IMR-90 (cell line): Measurements from ENCODE around the gene TTC7B. TPM values are rescaled to one million over a fixed set of nuclear protein-coding genes. Genes with fewer than 3 reads are reported as not detected.

Source experiments
- ATAC-seq: fragments of 200-7000 bp; cut with Tn5 transposase; 2 replicates; pipeline ENCODE4 v1.9.1; 2020; ENCODE audit warnings: low read depth, mild to moderate bottlenecking, moderate library complexity
- BruUV-seq: library from RNA; stranded (reverse); fragments of 400-500 nt; replicated peaks from 2 replicates; lab custom pipeline; 2021; lab: Mats Ljungman, UMichigan
- CTCF ChIA-PET: fragments of 300-600 bp; formaldehyde crosslinking; extraction: SDS; loops from one replicate; lab custom pipeline; 2021; ENCODE audit warnings: antibody characterized with exemption; lab: Yijun Ruan, JAX
- POLR2A ChIA-PET: fragments of 300-600 bp; sonication (Branson Sonifier 250); formaldehyde crosslinking; loops from one replicate; lab custom pipeline; 2022; ENCODE audit warnings: antibody characterized with exemption; ENCODE audit not compliant: unreplicated experiment; lab: Charles Lee
- DNase-seq: peaks from one replicate; pipeline ENCODE4 v3.0.0; 2013
- H2AFZ ChIP-seq: replicated peaks from 2 replicates; pipeline ENCODE3; 2013; ENCODE audit warnings: low read length, mild to moderate bottlenecking; ENCODE audit not compliant: poor library complexity
- H2AK5ac ChIP-seq: 2 replicates; pipeline ENCODE4 v1.6.1; 2013; ENCODE audit warnings: low read depth, low read length, inconsistent platforms
- H2AK9ac ChIP-seq: replicated peaks from 2 replicates; pipeline ENCODE3; 2013; ENCODE audit warnings: mild to moderate bottlenecking, low read depth, low read length, moderate library complexity; ENCODE audit not compliant: poor library complexity
- H2BK120ac ChIP-seq: 2 replicates; pipeline ENCODE4 v1.6.1; 2013; ENCODE audit warnings: low read depth, low read length, inconsistent platforms
- H2BK15ac ChIP-seq: 3 replicates; pipeline ENCODE4 v1.6.1; 2013; ENCODE audit warnings: low read depth, low read length, inconsistent platforms
- H2BK20ac ChIP-seq: 2 replicates; pipeline ENCODE4 v1.6.1; 2013; ENCODE audit warnings: low read depth, mild to moderate bottlenecking, inconsistent platforms, low read length, moderate library complexity
- H2BK5ac ChIP-seq: 2 replicates; pipeline ENCODE4 v1.6.1; 2013; ENCODE audit warnings: mild to moderate bottlenecking, low read depth, low read length, inconsistent platforms; ENCODE audit not compliant: poor library complexity, severe bottlenecking
- H3K14ac ChIP-seq: replicated peaks from 2 replicates; pipeline ENCODE4 v1.6.1; 2013; ENCODE audit warnings: low read depth, low read length, inconsistent platforms
- H3K18ac ChIP-seq: 2 replicates; pipeline ENCODE4 v1.6.1; 2013; ENCODE audit warnings: low read depth, low read length, control low read depth
- H3K23ac ChIP-seq: 2 replicates; pipeline ENCODE4 v1.6.1; 2013; ENCODE audit warnings: low read depth, low read length, inconsistent platforms
- H3K27ac ChIP-seq: 2 replicates; pipeline ENCODE4 v1.5.1; 2013; ENCODE audit warnings: mild to moderate bottlenecking, control low read depth, low read length; ENCODE audit not compliant: insufficient read depth
- H3K27me3 ChIP-seq: 2 replicates; pipeline ENCODE4 v1.6.1; 2013; ENCODE audit warnings: low read length; ENCODE audit not compliant: control insufficient read depth, insufficient read depth
- H3K36me3 ChIP-seq: 2 replicates; pipeline ENCODE4 v1.6.1; 2013; ENCODE audit warnings: low read length, mixed read lengths; ENCODE audit not compliant: control insufficient read depth, insufficient read depth
- H3K4ac ChIP-seq: 2 replicates; pipeline ENCODE4 v1.6.1; 2013; ENCODE audit warnings: low read depth, low read length, inconsistent platforms
- H3K4me1 ChIP-seq: 2 replicates; pipeline ENCODE4 v1.6.1; 2013; ENCODE audit warnings: low read length, mixed read lengths; ENCODE audit not compliant: control insufficient read depth, insufficient read depth
- H3K4me2 ChIP-seq: 2 replicates; pipeline ENCODE4 v1.6.1; 2013; ENCODE audit warnings: low read depth, mild to moderate bottlenecking, control low read depth, low read length, moderate library complexity
- H3K4me3 ChIP-seq: 2 replicates; pipeline ENCODE4 v1.5.1; 2013; ENCODE audit warnings: low read depth, mild to moderate bottlenecking, control low read depth, low read length, moderate library complexity; ENCODE audit not compliant: insufficient read depth
- H3K56ac ChIP-seq: 2 replicates; pipeline ENCODE4 v1.6.1; 2013; ENCODE audit warnings: low read length, inconsistent platforms; ENCODE audit not compliant: insufficient read depth; ENCODE audit errors: extremely low read depth
- H3K79me1 ChIP-seq, 2 experiments: 2 replicates each; pipeline ENCODE4 v1.6.1; 2013; ENCODE audit warnings: low read length in 2 of 2, inconsistent platforms in 1 of 2, low read depth in 1 of 2
- H3K9ac ChIP-seq: 2 replicates; pipeline ENCODE4 v1.6.1; 2013; ENCODE audit warnings: low read depth, low read length, control low read depth
- H3K9me1 ChIP-seq: 2 replicates; pipeline ENCODE4 v1.6.1; 2013; ENCODE audit warnings: low read length, inconsistent platforms; ENCODE audit not compliant: insufficient read depth
- H3K9me3 ChIP-seq: 2 replicates; pipeline ENCODE4 v1.6.1; 2013; ENCODE audit warnings: low read length; ENCODE audit not compliant: control insufficient read depth, insufficient read depth
- H4K20me1 ChIP-seq: 2 replicates; pipeline ENCODE4 v1.6.1; 2013; ENCODE audit warnings: low read length, inconsistent platforms; ENCODE audit not compliant: insufficient read depth
- H4K5ac ChIP-seq: 2 replicates; pipeline ENCODE4 v1.6.1; 2013; ENCODE audit warnings: mild to moderate bottlenecking, low read depth, low read length, control low read depth
- H4K8ac ChIP-seq, 2 experiments: 2 replicates each; pipeline ENCODE4 v1.6.1; 2013; ENCODE audit warnings: low read depth in 2 of 2, low read length in 2 of 2, control low read depth in 1 of 2, inconsistent platforms in 1 of 2
- H4K91ac ChIP-seq: 2 replicates; pipeline ENCODE4 v1.6.1; 2013; ENCODE audit warnings: low read depth, low read length, inconsistent platforms; ENCODE audit not compliant: insufficient read depth
- ELK1 ChIP-seq: fragments of 150-350 bp; IDR thresholded peaks from 2 replicates; pipeline ENCODE4 v1.6.1; 2016; ENCODE audit warnings: low read depth, mild to moderate bottlenecking, low read length, moderate library complexity, borderline replicate concordance
- MAZ ChIP-seq: IDR thresholded peaks from 2 replicates; pipeline ENCODE4 v1.6.1; 2012; ENCODE audit warnings: low read depth, mild to moderate bottlenecking, low read length, improper control_type of control experiment, moderate library complexity, borderline replicate concordance
- MXI1 ChIP-seq: IDR thresholded peaks from 2 replicates; pipeline ENCODE4 v1.6.1; 2012; ENCODE audit warnings: low read depth, mild to moderate bottlenecking, low read length, moderate library complexity, borderline replicate concordance
- RAD21 ChIP-seq: IDR thresholded peaks from 2 replicates; pipeline ENCODE4 v1.6.1; 2012; ENCODE audit warnings: low read length, improper control_type of control experiment
- RCOR1 ChIP-seq: IDR thresholded peaks from 2 replicates; pipeline ENCODE4 v1.6.1; 2012; ENCODE audit warnings: mild to moderate bottlenecking, low read length, improper control_type of control experiment; ENCODE audit not compliant: insufficient replicate concordance
- SMC3 ChIP-seq: fragments of 150-350 bp; IDR thresholded peaks from 2 replicates; pipeline ENCODE4 v1.6.1; 2016; ENCODE audit warnings: low read depth, mild to moderate bottlenecking, antibody characterized with exemption, low read length, moderate library complexity
- USF2 ChIP-seq: fragments of 150-350 bp; IDR thresholded peaks from 2 replicates; pipeline ENCODE4 v1.6.1; 2017; ENCODE audit warnings: mild to moderate bottlenecking, antibody characterized with exemption, low read length, low read depth
- WGBS, 2 experiments: methylation state at CpG; one replicate each; pipeline versions ENCODE4 v1.1.5 to v1.1.7; 2013; ENCODE audit warnings: missing lambda C conversion rate in 2 of 2; ENCODE audit not compliant: insufficient read length in 1 of 2; ENCODE audit errors: extremely low coverage in 2 of 2; 5-methylcytosine and 5-hydroxymethylcytosine counted together
- dilution Hi-C: fragments of 300-500 bp; cut with HindIII; formaldehyde crosslinking; loops from one replicate; pipeline ENCODE4 v1.14.3; 2018; ENCODE audit warnings: low sequenced_read_pairs; ENCODE audit not compliant: unreplicated experiment
- in situ Hi-C: fragments of 300-500 bp; cut with MboI; formaldehyde crosslinking; loops from 3 replicates; pipeline ENCODE4 v1.14.3; 2019; ENCODE audit warnings: low sequenced_read_pairs, inconsistent platforms, mixed read lengths
- intact Hi-C: fragments of 100-400 bp; cut with micrococcal nuclease; formaldehyde crosslinking; loops from 2 replicates; pipeline ENCODE4 v1.10.0; 2022
- polyA plus RNA-seq, 3 experiments: library from polyadenylated mRNA; depleted of rRNA; stranded (reverse); fragments of >200 nt; gene quantifications; 2 replicates each; pipeline ENCODE4 v1.2.3, GENCODE V29; 2012; ENCODE audit warnings: low replicate concordance in 1 of 3
- total RNA-seq: library from RNA; depleted of rRNA; stranded (reverse); fragments of >200 nt; gene quantifications from 2 replicates; pipeline ENCODE4 v1.2.3, GENCODE V29; 2012
- TF ChIP-seq, protein P1 (sequence below): conservative IDR thresholded peaks from 2 replicates; pipeline ENCODE4 v1.5.1; 2012; ENCODE audit warnings: mild to moderate bottlenecking, low read depth, low read length, improper control_type of control experiment

TTC7B gene
- total and polyA plus RNA-seq, 2 of the 4 experiments (the other 2 are of a cell fraction) = 18.1 to 35.3 TPM

GRCh38 chr14:90575781-90576180, 240.4 kb downstream of the TTC7B start:
- intact Hi-C loops (no loop called here), dilution Hi-C loops (no loop called here), in situ Hi-C loops (no loop called here)
- no peak for TF ChIP-seq RAD21
- no peak for TF ChIP-seq RCOR1
- no peak for TF ChIP-seq SMC3
- no peak for TF ChIP-seq MAZ
- TF ChIP-seq ELK1 = no peak
- TF ChIP-seq, protein P1, sequence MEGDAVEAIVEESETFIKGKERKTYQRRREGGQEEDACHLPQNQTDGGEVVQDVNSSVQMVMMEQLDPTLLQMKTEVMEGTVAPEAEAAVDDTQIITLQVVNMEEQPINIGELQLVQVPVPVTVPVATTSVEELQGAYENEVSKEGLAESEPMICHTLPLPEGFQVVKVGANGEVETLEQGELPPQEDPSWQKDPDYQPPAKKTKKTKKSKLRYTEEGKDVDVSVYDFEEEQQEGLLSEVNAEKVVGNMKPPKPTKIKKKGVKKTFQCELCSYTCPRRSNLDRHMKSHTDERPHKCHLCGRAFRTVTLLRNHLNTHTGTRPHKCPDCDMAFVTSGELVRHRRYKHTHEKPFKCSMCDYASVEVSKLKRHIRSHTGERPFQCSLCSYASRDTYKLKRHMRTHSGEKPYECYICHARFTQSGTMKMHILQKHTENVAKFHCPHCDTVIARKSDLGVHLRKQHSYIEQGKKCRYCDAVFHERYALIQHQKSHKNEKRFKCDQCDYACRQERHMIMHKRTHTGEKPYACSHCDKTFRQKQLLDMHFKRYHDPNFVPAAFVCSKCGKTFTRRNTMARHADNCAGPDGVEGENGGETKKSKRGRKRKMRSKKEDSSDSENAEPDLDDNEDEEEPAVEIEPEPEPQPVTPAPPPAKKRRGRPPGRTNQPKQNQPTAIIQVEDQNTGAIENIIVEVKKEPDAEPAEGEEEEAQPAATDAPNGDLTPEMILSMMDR = no peak
- no peak for TF ChIP-seq MXI1
- TF ChIP-seq USF2 = no peak
- Histone ChIP-seq H3K9me3 (no peaks in the 10 kb centered on the region), H2BK5ac (no peak overlapping the region), H3K23ac (no peak overlapping the region), H4K8ac (no peak overlapping the region), H2BK120ac (no peak overlapping the region), H3K14ac (no peak overlapping the region), H4K5ac (no peak overlapping the region), H2BK15ac (no peak overlapping the region), H3K9me1 (no peaks in the 10 kb centered on the region; the same call in 1 of the 2 replicates), H3K9ac (no peak overlapping the region), H2BK20ac (no peak overlapping the region), H2AK5ac (no peak overlapping the region), H4K91ac (no peak overlapping the region), H3K18ac (no peak overlapping the region), H3K27me3 (no peaks in the 10 kb centered on the region), H3K4ac (no peak overlapping the region), H3K4me3 (no peak overlapping the region), H3K56ac (no peak overlapping the region), H3K4me2 (no peak overlapping the region), H2AK9ac (no peak overlapping the region), H3K79me1 (no peaks in the 10 kb centered on the region; a peak in 2 of 4 replicates), H3K4me1 (peaks cover 7% of the 10 kb centered on the region; the same call in 1 of the 2 replicates), H4K20me1 (no peaks in the 10 kb centered on the region), H3K36me3 (peaks cover 7% of the 10 kb centered on the region; the same call in 1 of the 2 replicates), H3K27ac (no peak overlapping the region), H2AFZ (no peak overlapping the region)
- 93% methylated on average over 5 of the region's 7 CpGs; no CpG with 5 or more reads in 1 of the 2 experiments for WGBS, 2 experiments
- DNase-seq (no peak), ATAC-seq (no peak)
- POLR2A ChIA-PET = no interaction called here
- CTCF ChIA-PET = no interaction called here
- no TSS peak for BruUV-seq
